ENCODE results near the gene MT2A. TPM values are rescaled to one million over a fixed set of nuclear protein-coding genes. Genes with fewer than 3 reads are reported as not detected.

MT2A gene
- total and polyA plus RNA-seq, 2 of the 13 experiments (the other 11 are each of a cell fraction or from before 2014, with no cell fraction given), result 135 to 371 TPM

GRCh38 chr16:56607109-56607618 is 1.2 kb upstream of the MT2A start (continued):
- TF ChIP-seq, protein P1, sequence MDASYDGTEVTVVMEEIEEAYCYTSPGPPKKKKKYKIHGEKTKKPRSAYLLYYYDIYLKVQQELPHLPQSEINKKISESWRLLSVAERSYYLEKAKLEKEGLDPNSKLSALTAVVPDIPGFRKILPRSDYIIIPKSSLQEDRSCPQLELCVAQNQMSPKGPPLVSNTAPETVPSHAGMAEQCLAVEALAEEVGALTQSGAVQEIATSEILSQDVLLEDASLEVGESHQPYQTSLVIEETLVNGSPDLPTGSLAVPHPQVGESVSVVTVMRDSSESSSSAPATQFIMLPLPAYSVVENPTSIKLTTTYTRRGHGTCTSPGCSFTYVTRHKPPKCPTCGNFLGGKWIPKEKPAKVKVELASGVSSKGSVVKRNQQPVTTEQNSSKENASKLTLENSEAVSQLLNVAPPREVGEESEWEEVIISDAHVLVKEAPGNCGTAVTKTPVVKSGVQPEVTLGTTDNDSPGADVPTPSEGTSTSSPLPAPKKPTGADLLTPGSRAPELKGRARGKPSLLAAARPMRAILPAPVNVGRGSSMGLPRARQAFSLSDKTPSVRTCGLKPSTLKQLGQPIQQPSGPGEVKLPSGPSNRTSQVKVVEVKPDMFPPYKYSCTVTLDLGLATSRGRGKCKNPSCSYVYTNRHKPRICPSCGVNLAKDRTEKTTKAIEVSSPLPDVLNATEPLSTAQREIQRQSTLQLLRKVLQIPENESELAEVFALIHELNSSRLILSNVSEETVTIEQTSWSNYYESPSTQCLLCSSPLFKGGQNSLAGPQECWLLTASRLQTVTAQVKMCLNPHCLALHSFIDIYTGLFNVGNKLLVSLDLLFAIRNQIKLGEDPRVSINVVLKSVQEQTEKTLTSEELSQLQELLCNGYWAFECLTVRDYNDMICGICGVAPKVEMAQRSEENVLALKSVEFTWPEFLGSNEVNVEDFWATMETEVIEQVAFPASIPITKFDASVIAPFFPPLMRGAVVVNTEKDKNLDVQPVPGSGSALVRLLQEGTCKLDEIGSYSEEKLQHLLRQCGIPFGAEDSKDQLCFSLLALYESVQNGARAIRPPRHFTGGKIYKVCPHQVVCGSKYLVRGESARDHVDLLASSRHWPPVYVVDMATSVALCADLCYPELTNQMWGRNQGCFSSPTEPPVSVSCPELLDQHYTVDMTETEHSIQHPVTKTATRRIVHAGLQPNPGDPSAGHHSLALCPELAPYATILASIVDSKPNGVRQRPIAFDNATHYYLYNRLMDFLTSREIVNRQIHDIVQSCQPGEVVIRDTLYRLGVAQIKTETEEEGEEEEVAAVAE (CRISPR knock-in tag; IDR thresholded peaks at IDR 0.05; ENCODE audit: borderline replicate concordance), result 0 out of 2 replicates have a peak, but pooled peaks have one; percentile 54
- TF ChIP-seq IRX3 (CRISPR knock-in tag; IDR thresholded peaks at IDR 0.05; ENCODE audit: borderline replicate concordance, low read depth) (peak; percentile 59; the same call in 1 of the 2 replicates), NFIB (CRISPR knock-in tag; IDR thresholded peaks at IDR 0.05; ENCODE audit: borderline replicate concordance) (no peak), TGIF2 (CRISPR knock-in tag; IDR thresholded peaks at IDR 0.05) (peak; percentile 58; the same call in 1 of the 2 replicates), ZNF878 (CRISPR knock-in tag; IDR thresholded peaks at IDR 0.05) (0 out of 2 replicates have a peak, but pooled peaks have one; percentile 68), MBNL3 (CRISPR knock-in tag; conservative IDR thresholded peaks at IDR 0.05) (no peak), ZBTB2 (CRISPR knock-in tag; IDR thresholded peaks at IDR 0.05; ENCODE audit: low read depth) (no peak), ZNF557 (CRISPR knock-in tag; IDR thresholded peaks at IDR 0.05) (peak; percentile 80; the same call in 1 of the 2 replicates), KLF9 (CRISPR knock-in tag; IDR thresholded peaks at IDR 0.05; ENCODE audit: low read depth) (peak; percentile 90; the same call in 1 of the 2 replicates), SRSF9 (IDR thresholded peaks at IDR 0.05; ENCODE audit: borderline replicate concordance, insufficient read depth, low read depth, low read length, poor library complexity, severe bottlenecking) (no peak), ZNF34 (CRISPR knock-in tag; IDR thresholded peaks at IDR 0.05; ENCODE audit: borderline replicate concordance) (peak; percentile 70; the same call in 1 of the 2 replicates), ZNF674 (CRISPR knock-in tag; IDR thresholded peaks at IDR 0.05; ENCODE audit: low read depth) (no peak), ZNF761 (CRISPR knock-in tag; conservative IDR thresholded peaks at IDR 0.05) (no peak; the same call in 1 of the 2 replicates), KMT2B (CRISPR knock-in tag; IDR thresholded peaks at IDR 0.05) (no peak), E2F5 (CRISPR knock-in tag; conservative IDR thresholded peaks at IDR 0.05) (no peak), DBP (CRISPR knock-in tag; IDR thresholded peaks at IDR 0.05; ENCODE audit: not compliant biosample characterization) (peak; percentile 13), ZNF33A (CRISPR knock-in tag; IDR thresholded peaks at IDR 0.05; ENCODE audit: borderline replicate concordance) (no peak), SRY (CRISPR knock-in tag; IDR thresholded peaks at IDR 0.05) (peak; percentile 93; the same call in 1 of the 2 replicates)
- TF ChIP-seq, protein P2, sequence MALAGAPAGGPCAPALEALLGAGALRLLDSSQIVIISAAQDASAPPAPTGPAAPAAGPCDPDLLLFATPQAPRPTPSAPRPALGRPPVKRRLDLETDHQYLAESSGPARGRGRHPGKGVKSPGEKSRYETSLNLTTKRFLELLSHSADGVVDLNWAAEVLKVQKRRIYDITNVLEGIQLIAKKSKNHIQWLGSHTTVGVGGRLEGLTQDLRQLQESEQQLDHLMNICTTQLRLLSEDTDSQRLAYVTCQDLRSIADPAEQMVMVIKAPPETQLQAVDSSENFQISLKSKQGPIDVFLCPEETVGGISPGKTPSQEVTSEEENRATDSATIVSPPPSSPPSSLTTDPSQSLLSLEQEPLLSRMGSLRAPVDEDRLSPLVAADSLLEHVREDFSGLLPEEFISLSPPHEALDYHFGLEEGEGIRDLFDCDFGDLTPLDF (CRISPR knock-in tag; IDR thresholded peaks at IDR 0.05), result no peak
- TF ChIP-seq, protein P3, sequence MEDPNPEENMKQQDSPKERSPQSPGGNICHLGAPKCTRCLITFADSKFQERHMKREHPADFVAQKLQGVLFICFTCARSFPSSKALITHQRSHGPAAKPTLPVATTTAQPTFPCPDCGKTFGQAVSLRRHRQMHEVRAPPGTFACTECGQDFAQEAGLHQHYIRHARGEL (CRISPR knock-in tag; IDR thresholded peaks at IDR 0.05), result no peak
